Psoas muscle (tissue), 8 donors: ENCODE data around the gene SLC38A10. TPM values are rescaled to one million over a fixed set of nuclear protein-coding genes. Genes with fewer than 3 reads are reported as not detected.

Experiments used
- ATAC-seq, 4 donors: fragments of 200-7000 bp; cut with Tn5 transposase; one replicate each; pipeline ENCODE4 v1.9.1; 2020; ENCODE audit warnings: moderate library complexity in 3 of 4, mild to moderate bottlenecking in 2 of 4
- DNase-seq, 2 donors: peaks; one replicate each; pipeline ENCODE4 v3.0.0-alpha.2; 2020
- H3K27ac ChIP-seq: fragments of 200-600 bp; one replicate; pipeline ENCODE4 v1.8.0; 2022
- H3K27me3 ChIP-seq, 3 donors: fragments of 200-600 bp in 1 of 3; one replicate each; pipeline versions ENCODE4 v1.6.1 to v1.8.0; 2013 to 2022; ENCODE audit warnings: low read length in 2 of 3, mild to moderate bottlenecking in 2 of 3, moderate library complexity in 1 of 3; ENCODE audit not compliant: insufficient read depth in 3 of 3
- H3K36me3 ChIP-seq, 2 donors: fragments of 200-600 bp in 1 of 2; one replicate each; pipeline versions ENCODE4 v1.6.1 to v1.8.0; 2013 to 2022; ENCODE audit warnings: low read depth in 1 of 2, mild to moderate bottlenecking in 1 of 2, moderate library complexity in 1 of 2; ENCODE audit not compliant: insufficient read depth in 1 of 2
- H3K4me1 ChIP-seq: fragments of 200-600 bp; one replicate; pipeline ENCODE4 v1.8.0; 2022
- H3K4me3 ChIP-seq: fragments of 200-600 bp; one replicate; pipeline ENCODE4 v1.8.0; 2022; ENCODE audit warnings: mild to moderate bottlenecking
- H3K9me3 ChIP-seq: fragments of 200-600 bp; one replicate; pipeline ENCODE4 v1.8.0; 2022
- CTCF ChIP-seq: fragments of 200-600 bp; IDR thresholded peaks from one replicate; pipeline ENCODE4 v1.8.0; 2022; ENCODE audit warnings: antibody characterized with exemption
- WGBS, 3 donors: extraction: QIAGEN DNeasy Blood & Tissue Kit; methylation state at CpG; one replicate each; pipeline versions ENCODE4 v1.1.6 to v1.1.7; 2013; 5-methylcytosine and 5-hydroxymethylcytosine counted together
- intact Hi-C, 2 donors: fragments of 100-400 bp; cut with DNase I; formaldehyde crosslinking; loops; one replicate each; pipeline versions ENCODE4 v1.11.0 to v1.14.2; 2022
- polyA plus RNA-seq, 3 donors: library from polyadenylated mRNA; stranded (reverse); fragments of 200-250 nt; gene quantifications; one replicate each; pipeline ENCODE4 v1.2.3, GENCODE V29; 2013
- total RNA-seq, 4 donors: library from RNA; stranded (reverse); fragmentation: NEBNext Ultra II Directional in 2 of 4; extraction: Animal tissue kit (Norgen Biotek cat#: 25700) in 2 of 4; gene quantifications; one replicate each; pipeline versions ENCODE4 v1.2.1 to v1.2.4, GENCODE V29; 2021 to 2023
- donor health status: healthy with polysubstance abuse.
- donor health status: DM: no; HTN: no; CAD: no; lungs with moderate emphysema.
- donor health status: Bipolar disorder and iron deficiency.
- donor health status: healthy.
- donor health status: DM: yes; HTN: yes; CAD: no.
- donor health status: DM: no; HTN: no; CAD: no.
- donor health status: DM: no; HTN: no; CAD: no.
- donor health status: DM: yes; HTN: yes; CAD: no.

SLC38A10 gene
- total and polyA plus RNA-seq, 7 donors, result 16.7 to 40.6 (median 19.8) TPM

- ATAC-seq (no peak), DNase-seq (no peak)
- Histone ChIP-seq H3K4me1 (peaks cover 18% of the 10 kb centered on the region), H3K4me3 (no peak overlapping the region), H3K9me3 (no peaks in the 10 kb centered on the region), H3K27ac (no peak overlapping the region), H3K27me3 (no peaks in the 10 kb centered on the region), H3K36me3 (peaks cover 0 to 21% of the 10 kb centered on the region in 2 donors)
- WGBS, 3 donors, result 61 to 73% (median 65%) methylated on average over 15 of the region's 15 CpGs
- intact Hi-C loops, result loop anchor here (2.0 to 5.0 kb wide), 2 partner anchors 140 to 284 kb away; no protein-coding TSS in a partner anchor
- TF ChIP-seq CTCF, result no peak
Measured at GRCh38 chr17:81252326-81252986, 42.7 kb downstream of the SLC38A10 start.

GRCh38 chr17:81251709-81252301 is 43.3 kb downstream of the SLC38A10 start:
- H3K36me3 ChIP-seq, result peaks cover 0 to 21% of the 10 kb centered on the region in 2 donors
- no peaks in the 10 kb centered on the region for H3K9me3 ChIP-seq
- 66 to 76% (median 69%) methylated on average over 29 of the region's 29 CpGs for WGBS, 3 donors
- TF ChIP-seq CTCF, result no peak
- DNase-seq (no peak), ATAC-seq (no peak)
- no peak overlapping the region for H3K27ac ChIP-seq
- intact Hi-C loops, result loop anchor here (2.0 to 5.0 kb wide), 2 partner anchors 140 to 285 kb away; no protein-coding TSS in a partner anchor
- H3K27me3 ChIP-seq, result no peaks in the 10 kb centered on the region
- no peak overlapping the region for H3K4me3 ChIP-seq
- H3K4me1 ChIP-seq, result peaks cover 18% of the 10 kb centered on the region

GRCh38 chr17:81251094-81251708 is 43.9 kb downstream of the SLC38A10 start:
- Histone ChIP-seq H3K9me3 (no peaks in the 10 kb centered on the region), H3K27ac (no peak overlapping the region), H3K4me3 (no peak overlapping the region), H3K27me3 (no peaks in the 10 kb centered on the region), H3K36me3 (peaks cover 0 to 21% of the 10 kb centered on the region in 2 donors), H3K4me1 (peaks cover 18% of the 10 kb centered on the region)
- intact Hi-C loops, result loop anchor here in 1 of 2 donors (5.0 kb wide), 1 partner anchor 141 kb away; no protein-coding TSS in a partner anchor
- DNase-seq, result no peak
- no peak for ATAC-seq
- WGBS, 3 donors, result 69 to 82% (median 71%) methylated on average over 24 to 25 of the region's 25 CpGs
- TF ChIP-seq CTCF, result no peak

- no peak for TF ChIP-seq CTCF
- no peaks in the 10 kb centered on the region for H3K27me3 ChIP-seq
- WGBS, 3 donors, result 84 to 88% (median 84%) methylated on average over 31 of the region's 31 CpGs
- H3K4me1 ChIP-seq, result peaks cover 11% of the 10 kb centered on the region
- no peak overlapping the region for H3K27ac ChIP-seq
- peaks cover 0 to 21% of the 10 kb centered on the region in 2 donors for H3K36me3 ChIP-seq
- H3K9me3 ChIP-seq, result no peaks in the 10 kb centered on the region
- peak; percentile 16 to 46 for DNase-seq
- intact Hi-C loops, result loop anchor here in 1 of 2 donors (5.0 kb wide), 1 partner anchor 142 kb away; no protein-coding TSS in a partner anchor
- no peak for ATAC-seq
- no peak overlapping the region for H3K4me3 ChIP-seq
Measured at GRCh38 chr17:81250286-81251093, 44.6 kb downstream of the SLC38A10 start.
